ENCODE results near the gene TOR1B. TPM values are rescaled to one million over a fixed set of nuclear protein-coding genes. Genes with fewer than 3 reads are reported as not detected.

Gene TOR1B
- total and polyA plus RNA-seq, 2 of the 4 experiments (the other 2 are of a cell fraction), result 15.6 to 21.0 TPM

DNA sequence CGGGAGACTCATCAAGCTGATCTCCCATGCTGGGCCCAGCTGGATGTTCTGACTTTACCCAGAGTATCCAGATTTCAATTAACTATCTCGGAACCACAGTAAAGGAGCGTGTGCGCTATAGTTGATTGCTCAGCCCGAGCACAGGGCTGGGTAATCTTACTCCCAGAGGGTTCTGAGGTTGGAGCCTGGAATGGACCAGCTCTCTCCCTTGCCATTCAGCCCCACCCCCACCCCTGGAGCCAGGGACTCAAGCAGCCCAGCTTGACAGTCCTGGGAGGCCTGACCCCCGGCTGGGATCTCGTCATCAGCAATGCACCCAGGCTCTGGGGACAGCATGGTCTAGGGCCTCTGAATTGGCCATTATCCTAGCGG, 26.4 kb upstream of the TOR1B start:
- peak overlapping the region; percentile 17; the same call in 1 of the 2 replicates for H3K9ac ChIP-seq (ENCODE audit: low read depth, low read length)
- H3K9me3 ChIP-seq (ENCODE audit: control insufficient read depth, insufficient read depth, low read length), result no peaks in the 10 kb centered on the region
- peak overlapping the region; percentile 90 for H3K4ac ChIP-seq (ENCODE audit: low read depth, low read length)
- intact Hi-C loops (cut with micrococcal nuclease) (loop anchor here (2.0 kb wide), 1 partner anchor 14 kb away; no protein-coding TSS in a partner anchor), dilution Hi-C loops (cut with HindIII; ENCODE audit: low sequenced_read_pairs, unreplicated experiment) (no loop called here), in situ Hi-C loops (cut with MboI; ENCODE audit: low sequenced_read_pairs) (no loop called here)
- POLR2A ChIA-PET (ENCODE audit: unreplicated experiment), result interaction anchor here (0.5 kb wide), 1 partner anchor 81 kb away, joined by 3 read pairs; no protein-coding TSS in a partner anchor
- 50% methylated on average over 1 of the region's 8 CpGs; no CpG with 5 or more reads in 1 of the 2 experiments for WGBS, 2 experiments (ENCODE audit: extremely low coverage in 2 of 2, insufficient read length in 1 of 2)
- peak overlapping the region; percentile 85 for H3K27ac ChIP-seq (ENCODE audit: insufficient read depth, low read length)
- DNase-seq (peak; percentile 11), ATAC-seq (ENCODE audit: low read depth) (peak; percentile 6; the same call in 1 of the 2 replicates)
- H3K4me1 ChIP-seq (ENCODE audit: control insufficient read depth, insufficient read depth, low read length), result peaks cover 19% of the 10 kb centered on the region
- no peak overlapping the region for H3K4me3 ChIP-seq (ENCODE audit: insufficient read depth, low read depth, low read length)
- H3K23ac ChIP-seq (ENCODE audit: low read depth, low read length), result peak overlapping the region; percentile 87
- H3K9me1 ChIP-seq (ENCODE audit: insufficient read depth, low read length), result peaks cover 19% of the 10 kb centered on the region
- peak overlapping the region; percentile 97 for H2BK120ac ChIP-seq (ENCODE audit: low read depth, low read length)
- CTCF ChIA-PET, result interaction anchor here (1.2 to 1.9 kb wide), 3 partner anchors 34 to 134 kb away, joined by 4 to 17 read pairs (median 4); no protein-coding TSS in a partner anchor
- peak overlapping the region; percentile 63; the same call in 2 of the 3 replicates for H2BK15ac ChIP-seq (ENCODE audit: low read depth, low read length)
- H4K20me1 ChIP-seq (ENCODE audit: insufficient read depth, low read length), result no peaks in the 10 kb centered on the region
- H3K14ac ChIP-seq (replicated peaks; ENCODE audit: low read depth, low read length), result peak overlapping the region; percentile 76; the same call in 1 of the 2 replicates
- H3K27me3 ChIP-seq (ENCODE audit: control insufficient read depth, insufficient read depth, low read length), result no peaks in the 10 kb centered on the region
- H4K8ac ChIP-seq (ENCODE audit: low read depth in 2 of 2, low read length in 2 of 2), result peak overlapping the region; percentile 22 to 90
- H3K4me2 ChIP-seq (ENCODE audit: low read depth, low read length), result peak overlapping the region; percentile 30
- peak overlapping the region; percentile 87 for H2AK5ac ChIP-seq (ENCODE audit: low read depth, low read length)
- H2AK9ac ChIP-seq (replicated peaks; ENCODE audit: low read depth, low read length, poor library complexity), result peak overlapping the region; percentile 84
- H3K36me3 ChIP-seq (ENCODE audit: control insufficient read depth, insufficient read depth, low read length), result no peaks in the 10 kb centered on the region
- peak overlapping the region; percentile 57 for H3K18ac ChIP-seq (ENCODE audit: low read depth, low read length)
- H2BK5ac ChIP-seq (ENCODE audit: low read depth, low read length, poor library complexity, severe bottlenecking), result peak overlapping the region; percentile 78
- no peaks in the 10 kb centered on the region for H3K79me1 ChIP-seq (ENCODE audit: low read depth in 1 of 2, low read length in 2 of 2)
- BruUV-seq (replicated peaks), result no TSS peak
- peak overlapping the region; percentile 96 for H2BK20ac ChIP-seq (ENCODE audit: low read depth, low read length)
- peak overlapping the region; percentile 92 for H2AFZ ChIP-seq (replicated peaks; ENCODE audit: low read length, poor library complexity)
- TF ChIP-seq CHD1 (IDR thresholded peaks at IDR 0.05; ENCODE audit: low read depth, low read length) (no peak), MXI1 (IDR thresholded peaks at IDR 0.05; ENCODE audit: borderline replicate concordance, low read depth, low read length) (no peak), SMC3 (IDR thresholded peaks at IDR 0.05; ENCODE audit: low read depth, low read length) (no peak), RAD21 (IDR thresholded peaks at IDR 0.05; ENCODE audit: low read length) (no peak), MAFK (IDR thresholded peaks at IDR 0.05; ENCODE audit: low read depth, low read length) (no peak)
- TF ChIP-seq, protein P1, sequence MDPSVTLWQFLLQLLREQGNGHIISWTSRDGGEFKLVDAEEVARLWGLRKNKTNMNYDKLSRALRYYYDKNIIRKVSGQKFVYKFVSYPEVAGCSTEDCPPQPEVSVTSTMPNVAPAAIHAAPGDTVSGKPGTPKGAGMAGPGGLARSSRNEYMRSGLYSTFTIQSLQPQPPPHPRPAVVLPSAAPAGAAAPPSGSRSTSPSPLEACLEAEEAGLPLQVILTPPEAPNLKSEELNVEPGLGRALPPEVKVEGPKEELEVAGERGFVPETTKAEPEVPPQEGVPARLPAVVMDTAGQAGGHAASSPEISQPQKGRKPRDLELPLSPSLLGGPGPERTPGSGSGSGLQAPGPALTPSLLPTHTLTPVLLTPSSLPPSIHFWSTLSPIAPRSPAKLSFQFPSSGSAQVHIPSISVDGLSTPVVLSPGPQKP (IDR thresholded peaks at IDR 0.05; ENCODE audit: borderline replicate concordance, low read depth, low read length), result no peak
- H3K56ac ChIP-seq (ENCODE audit: extremely low read depth, insufficient read depth, low read length), result peak overlapping the region; percentile 77
- peak overlapping the region; percentile 73 for H4K5ac ChIP-seq (ENCODE audit: low read depth, low read length)
- H4K91ac ChIP-seq (ENCODE audit: insufficient read depth, low read depth, low read length), result peak overlapping the region; percentile 96

Data from IMR-90 (cell line).